ENCODE data around the gene POU2F1.
"Not testable (repeated sequence)": the region's sequence is repeated elsewhere in the genome, so short reads cannot be mapped to it uniquely, and the experiment has no call there.

Gene POU2F1

DNA sequence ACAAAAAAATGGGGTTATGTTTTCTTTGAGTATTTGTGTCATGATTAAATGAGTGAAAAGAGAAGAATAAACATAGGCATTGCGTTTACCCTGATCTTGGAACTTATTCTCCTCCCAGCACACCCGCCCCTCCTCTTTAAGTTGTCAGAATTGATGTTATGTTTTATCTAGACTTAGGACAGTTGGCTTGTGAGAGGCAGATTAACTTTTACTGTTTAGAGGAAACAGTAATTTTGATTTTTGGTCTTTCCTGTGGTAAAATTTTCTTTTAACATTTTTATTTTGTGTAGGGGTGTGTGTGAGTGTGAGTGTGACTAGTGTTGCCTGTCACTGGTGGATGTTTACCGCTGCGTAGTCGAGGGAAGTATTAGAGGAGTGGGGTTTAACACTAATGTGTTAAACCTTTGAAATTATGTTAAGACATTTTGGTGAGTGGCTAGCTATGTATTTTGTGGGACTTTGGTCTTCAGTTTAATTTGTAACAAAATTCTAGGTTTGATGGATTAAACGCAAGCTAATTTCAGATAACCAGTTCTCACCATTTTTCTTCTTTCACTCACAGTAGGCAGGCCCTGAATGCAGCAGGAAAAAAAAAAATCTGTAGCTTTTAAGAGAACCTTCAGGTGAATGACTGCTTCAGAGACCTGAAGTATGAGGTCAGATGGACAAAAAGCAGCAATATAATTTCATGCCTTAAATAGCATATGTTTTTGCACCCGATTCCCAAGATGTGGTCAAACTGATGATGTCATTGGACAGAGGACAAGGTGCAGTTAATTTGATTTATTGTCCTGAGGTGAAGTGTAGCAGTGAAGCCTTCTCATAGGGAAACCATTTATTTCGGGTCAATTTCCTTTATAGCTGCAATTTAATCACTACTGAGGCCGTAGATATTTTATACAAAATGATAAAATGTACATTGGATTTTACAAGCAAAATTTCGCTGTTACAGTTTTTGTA lies 2.7 kb downstream of the POU2F1 start:
- no peak overlapping the region for H3K4me3 ChIP-seq (ENCODE audit: low read depth, low read length)

DNA sequence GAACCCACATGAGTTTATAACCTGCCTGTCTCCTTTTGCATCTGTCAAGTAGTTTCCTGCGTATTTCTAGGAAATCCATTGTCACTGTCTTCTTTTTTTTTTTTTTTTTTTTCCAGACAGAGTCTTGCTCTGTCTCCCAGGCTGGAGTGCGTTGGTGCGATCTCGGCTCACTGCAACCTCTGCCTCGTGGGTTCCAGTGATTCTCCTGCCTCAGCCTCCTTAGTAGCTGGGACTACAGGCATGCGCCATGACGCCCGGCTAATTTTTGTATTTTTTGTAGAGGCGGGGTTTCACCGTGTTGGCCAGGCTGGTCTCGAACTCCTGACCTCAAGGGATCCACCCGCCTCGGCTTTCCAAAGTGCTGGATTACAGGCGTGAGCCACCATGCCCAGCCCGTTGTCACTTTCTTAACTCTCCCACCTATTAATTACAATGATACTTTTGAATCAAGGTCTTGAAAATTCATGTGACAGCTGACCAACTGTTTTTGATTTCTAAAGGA lies 4.1 kb downstream of the POU2F1 start:
- H3K4me3 ChIP-seq (ENCODE audit: low read depth, low read length) = not testable (repeated sequence)

More for the DNA sequence above, 2.7 kb downstream of the POU2F1 start:
- TF ChIP-seq, protein P1, sequence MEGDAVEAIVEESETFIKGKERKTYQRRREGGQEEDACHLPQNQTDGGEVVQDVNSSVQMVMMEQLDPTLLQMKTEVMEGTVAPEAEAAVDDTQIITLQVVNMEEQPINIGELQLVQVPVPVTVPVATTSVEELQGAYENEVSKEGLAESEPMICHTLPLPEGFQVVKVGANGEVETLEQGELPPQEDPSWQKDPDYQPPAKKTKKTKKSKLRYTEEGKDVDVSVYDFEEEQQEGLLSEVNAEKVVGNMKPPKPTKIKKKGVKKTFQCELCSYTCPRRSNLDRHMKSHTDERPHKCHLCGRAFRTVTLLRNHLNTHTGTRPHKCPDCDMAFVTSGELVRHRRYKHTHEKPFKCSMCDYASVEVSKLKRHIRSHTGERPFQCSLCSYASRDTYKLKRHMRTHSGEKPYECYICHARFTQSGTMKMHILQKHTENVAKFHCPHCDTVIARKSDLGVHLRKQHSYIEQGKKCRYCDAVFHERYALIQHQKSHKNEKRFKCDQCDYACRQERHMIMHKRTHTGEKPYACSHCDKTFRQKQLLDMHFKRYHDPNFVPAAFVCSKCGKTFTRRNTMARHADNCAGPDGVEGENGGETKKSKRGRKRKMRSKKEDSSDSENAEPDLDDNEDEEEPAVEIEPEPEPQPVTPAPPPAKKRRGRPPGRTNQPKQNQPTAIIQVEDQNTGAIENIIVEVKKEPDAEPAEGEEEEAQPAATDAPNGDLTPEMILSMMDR (IDR thresholded peaks at IDR 0.05; ENCODE audit: low read depth, low read length) = no peak

DNA sequence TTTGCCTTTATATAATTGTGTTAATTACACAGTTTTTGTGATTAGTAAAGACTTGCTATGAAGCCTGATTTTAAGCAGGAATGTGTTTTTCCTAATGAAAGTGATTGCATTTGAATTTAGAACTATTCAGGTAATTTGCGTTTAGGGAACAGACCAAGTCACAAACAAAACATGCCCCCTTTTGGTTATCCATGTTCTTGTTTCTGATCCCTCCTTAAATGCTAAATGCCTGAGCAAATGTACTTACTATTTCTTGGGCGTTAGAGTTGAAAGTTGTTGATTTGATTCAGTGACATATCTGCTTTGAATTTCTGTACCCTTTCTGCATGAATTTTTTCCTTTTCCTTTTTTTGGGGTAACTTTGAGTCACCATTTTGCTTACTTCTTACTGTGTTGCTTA lies 5.2 kb downstream of the POU2F1 start:
- TF ChIP-seq, protein P1 (IDR thresholded peaks at IDR 0.05; ENCODE audit: low read depth, low read length) = no peak
- H3K4me3 ChIP-seq (ENCODE audit: low read depth, low read length) = no peak overlapping the region

DNA sequence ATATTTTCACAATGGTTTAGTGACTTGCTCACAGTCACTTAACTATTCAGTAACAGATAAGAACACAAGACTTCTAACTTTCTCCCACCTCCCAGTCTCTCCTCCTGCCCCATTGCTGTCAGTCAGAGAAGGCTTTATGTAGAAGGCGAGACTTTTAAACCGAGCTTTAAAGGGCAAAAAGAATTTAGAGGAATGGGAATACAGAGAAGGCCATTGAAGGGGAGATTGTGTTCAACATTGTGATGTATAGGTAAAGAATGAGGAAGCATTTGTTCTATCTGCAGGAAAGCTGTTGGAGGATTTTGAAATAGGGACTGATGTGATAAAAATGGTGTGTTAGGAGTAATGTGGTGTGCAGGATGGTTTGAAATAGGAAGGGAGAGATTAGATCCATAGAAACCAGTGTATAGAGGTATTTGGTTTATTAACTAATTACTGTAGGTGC lies 7.3 kb downstream of the POU2F1 start:
- H3K4me3 ChIP-seq (ENCODE audit: low read depth, low read length) = no peak overlapping the region
- TF ChIP-seq, protein P1 (IDR thresholded peaks at IDR 0.05; ENCODE audit: low read depth, low read length) = no peak

DNA sequence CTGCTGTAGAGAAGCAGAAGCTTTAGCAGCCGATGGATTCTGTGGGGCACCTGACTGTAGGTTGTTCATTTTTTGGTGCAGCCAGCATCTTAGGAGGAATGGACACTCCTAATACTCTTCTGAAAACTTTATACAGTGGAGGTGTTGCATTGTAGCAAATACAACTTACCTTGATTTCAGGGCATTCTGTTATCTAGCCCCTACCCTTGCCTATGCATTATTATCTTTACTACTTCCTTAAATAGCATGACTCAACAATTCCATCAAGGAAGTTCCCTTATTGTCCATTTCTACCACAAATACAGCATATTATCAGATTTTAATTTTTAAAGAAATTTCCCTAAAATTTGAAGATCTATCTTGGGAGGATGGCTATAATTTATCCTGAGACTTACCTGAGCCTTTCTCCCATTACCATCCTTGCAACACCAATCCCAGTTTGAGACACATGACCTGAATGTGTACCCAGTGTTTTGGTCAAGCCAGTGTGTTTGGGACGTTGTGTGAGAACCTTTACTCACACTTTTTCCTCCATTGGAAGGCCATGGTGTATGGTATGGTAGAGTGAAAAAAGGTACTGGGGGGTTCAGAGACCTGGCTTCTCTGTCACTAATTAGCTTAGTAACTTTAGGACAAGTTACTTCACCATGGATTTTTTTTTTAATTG lies 9.2 kb downstream of the POU2F1 start:
- H3K4me3 ChIP-seq (ENCODE audit: low read depth, low read length) = no peak overlapping the region
- TF ChIP-seq, protein P1 (IDR thresholded peaks at IDR 0.05; ENCODE audit: low read depth, low read length) = no peak

DNA sequence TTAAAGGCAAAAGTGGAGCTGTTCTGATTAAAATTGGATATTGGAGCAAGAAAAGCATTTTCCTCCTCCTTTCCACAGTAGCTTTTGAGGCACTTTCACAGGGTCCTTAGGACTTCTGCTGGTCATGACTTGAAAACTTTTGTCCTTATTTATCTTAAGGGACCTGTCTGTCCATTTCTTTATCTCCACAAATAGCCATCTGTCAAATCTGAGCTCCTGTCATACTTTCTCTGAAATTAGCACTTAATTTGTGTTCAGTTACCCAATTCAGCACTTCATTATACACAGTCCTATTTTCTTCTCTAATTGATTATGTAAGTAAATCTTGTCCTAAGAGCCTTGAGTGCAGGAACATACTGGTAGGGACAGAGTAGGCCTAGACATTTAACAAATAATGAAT lies 9.8 kb downstream of the POU2F1 start:
- TF ChIP-seq, protein P1 (IDR thresholded peaks at IDR 0.05; ENCODE audit: low read depth, low read length) = no peak
- H3K4me3 ChIP-seq (ENCODE audit: low read depth, low read length) = no peak overlapping the region

DNA sequence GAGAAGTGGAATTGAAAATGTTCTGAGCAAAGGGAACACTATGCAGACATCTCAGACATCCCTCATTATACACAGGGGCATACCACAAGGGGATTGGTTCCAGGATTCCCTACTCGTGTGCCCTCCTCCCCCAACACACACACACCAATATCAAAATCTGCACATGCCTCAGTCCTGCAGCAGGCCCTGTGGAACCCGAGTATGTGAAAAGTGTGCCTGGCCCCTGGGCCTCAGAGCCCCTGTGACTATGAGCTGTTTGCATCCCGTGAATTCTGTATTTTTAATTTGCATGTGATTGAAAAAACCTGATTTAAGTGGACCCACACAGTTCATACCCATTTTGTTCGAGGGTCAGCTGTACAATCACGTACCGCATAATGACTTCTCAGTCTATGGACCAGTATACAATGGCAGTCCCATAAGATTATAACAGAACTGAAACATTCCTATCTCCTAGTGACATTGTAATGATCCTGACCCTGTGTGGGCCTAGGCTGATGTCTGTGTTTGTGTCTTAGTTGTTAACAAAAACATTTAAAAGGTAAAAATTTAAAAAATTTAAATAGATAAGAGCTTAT lies 11.3 kb downstream of the POU2F1 start:
- no peak overlapping the region for H3K4me3 ChIP-seq (ENCODE audit: low read depth, low read length)
- TF ChIP-seq, protein P1 (IDR thresholded peaks at IDR 0.05; ENCODE audit: low read depth, low read length) = no peak
